Pancreas (tissue), 10 donors: ENCODE results near the gene RPAIN. TPM values are rescaled to one million over a fixed set of nuclear protein-coding genes. Genes with fewer than 3 reads are reported as not detected.

Source experiments
- ATAC-seq, 4 donors: fragments of 200-7000 bp; cut with Tn5 transposase; one replicate each; pipeline versions ENCODE4 v1.8.0 to v1.9.1; 2020; ENCODE audit warnings: mild to moderate bottlenecking in 4 of 4, moderate library complexity in 4 of 4
- DNase-seq, 6 donors: peaks; one replicate each; pipeline ENCODE4 v3.0.0-alpha.2; 2020
- FAIRE-seq: peaks from 2 replicates; lab custom pipeline; 2012; peaks lifted over from hg19 to GRCh38; lab: Jason Lieb, UNC
- H3K27ac ChIP-seq, 4 donors: fragments of 200-600 bp; sonication (generic); 1 replicate in 3 of 4; 2 replicates in 1 of 4; pipeline versions ENCODE4 v1.5.0 to v1.8.0; 2020
- H3K27me3 ChIP-seq, 4 donors: fragments of 200-600 bp; one replicate each; pipeline ENCODE4 v1.8.0; 2021
- H3K36me3 ChIP-seq, 3 donors: fragments of 200-600 bp; sonication (generic) in 1 of 3; one replicate each; pipeline versions ENCODE4 v1.5.0 to v1.8.0; 2020 to 2021
- H3K4me1 ChIP-seq, 3 donors: fragments of 200-600 bp; one replicate each; pipeline ENCODE4 v1.8.0; 2021
- H3K4me3 ChIP-seq, 4 donors: fragments of 200-600 bp; sonication (generic) in 2 of 4; one replicate each; pipeline versions ENCODE4 v1.5.0 to v1.8.0; 2020 to 2021
- H3K9me3 ChIP-seq, 4 donors: fragments of 200-600 bp; one replicate each; pipeline ENCODE4 v1.8.0; 2021
- WGBS, 2 donors: extraction: QIAGEN DNeasy Blood & Tissue Kit; methylation state at CpG; one replicate each; pipeline ENCODE4 v1.1.7; 2013; 5-methylcytosine and 5-hydroxymethylcytosine counted together
- intact Hi-C, 3 donors: fragments of 100-400 bp; cut with DNase I; formaldehyde crosslinking; loops; one replicate each; pipeline versions ENCODE4 v1.11.1 to v1.14.2; 2022
- polyA plus RNA-seq, 2 donors: library from polyadenylated mRNA; stranded (reverse); fragments of 200-250 nt; gene quantifications; one replicate each; pipeline ENCODE4 v1.2.3, GENCODE V29; 2013
- total RNA-seq, 6 donors: library from RNA; stranded (reverse); fragmentation: NEBNext Ultra II Directional in 4 of 6; extraction: Animal tissue kit (Norgen Biotek cat#: 25700) in 4 of 6; gene quantifications; one replicate each; pipeline versions ENCODE4 v1.2.1 to v1.2.4, GENCODE V29; 2021 to 2023
- TF ChIP-seq, protein P1 (sequence below), 4 donors: fragments of 200-600 bp; sonication (generic) in 3 of 4; IDR thresholded peaks; one replicate each; pipeline versions ENCODE4 v1.5.0 to v1.8.0; 2021; ENCODE audit warnings: antibody characterized with exemption in 4 of 4
- donor health status: healthy with polysubstance abuse.
- donor health status: DM: no; HTN: no; CAD: no; lungs with moderate emphysema.
- donor health status: DM: no; HTN: no; CAD: no.
- donor health status: control.
- donor health status: control.
- donor health status: Bipolar disorder and iron deficiency.
- donor health status: DM: yes; HTN: yes; CAD: no.
- donor health status: DM: no; HTN: no; CAD: no.
- donor health status: DM: no; HTN: no; CAD: no.
- donor health status: DM: yes; HTN: yes; CAD: no.

RPAIN gene, protein sequence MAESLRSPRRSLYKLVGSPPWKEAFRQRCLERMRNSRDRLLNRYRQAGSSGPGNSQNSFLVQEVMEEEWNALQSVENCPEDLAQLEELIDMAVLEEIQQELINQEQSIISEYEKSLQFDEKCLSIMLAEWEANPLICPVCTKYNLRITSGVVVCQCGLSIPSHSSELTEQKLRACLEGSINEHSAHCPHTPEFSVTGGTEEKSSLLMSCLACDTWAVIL
- total RNA-seq, result 10 to 100 TPM; 13.3 to 19.7 (median 13.6) TPM
- polyA plus RNA-seq, result 10 to 100 TPM; 23.6 to 39.2 TPM

DNA sequence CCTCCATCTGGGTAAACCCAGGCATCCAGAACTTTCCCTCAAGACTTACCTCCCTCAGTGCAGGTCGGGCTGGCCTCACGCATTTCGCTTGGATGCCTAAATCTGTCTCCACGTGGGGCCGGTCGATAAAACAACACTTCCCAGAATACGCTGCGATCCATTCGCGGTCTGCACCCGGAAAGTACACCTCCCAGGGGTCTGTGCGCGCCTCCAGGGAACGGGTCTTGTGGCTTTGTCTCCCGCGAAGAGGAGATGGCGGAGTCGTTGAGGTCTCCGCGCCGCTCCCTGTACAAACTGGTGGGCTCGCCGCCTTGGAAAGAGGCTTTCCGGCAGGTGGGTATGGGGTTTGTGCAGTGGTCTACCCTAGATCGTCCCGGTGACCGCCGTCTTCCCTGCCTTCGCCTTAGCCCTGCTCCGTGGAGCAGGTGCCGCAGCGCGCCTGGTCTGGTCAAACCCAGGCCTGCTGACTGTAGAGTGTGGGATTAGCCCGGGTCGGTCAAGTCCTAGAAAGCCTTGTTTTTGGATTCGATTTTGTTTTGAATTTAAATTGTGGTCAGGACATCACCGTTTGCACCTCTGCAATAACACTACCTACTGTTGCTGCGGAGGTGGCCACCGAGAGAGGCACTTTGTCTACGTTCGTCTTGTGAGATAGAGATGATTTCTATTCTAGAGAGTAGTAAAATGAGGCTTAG is at the start of gene RPAIN:
Gene RPAIN, plus strand, starts transcription at position 224 of the 695 bp plus-strand sequence. Its CDS starts 29 bp downstream, at position 253.
- intact Hi-C loops, result no loop called here
- TF ChIP-seq, protein P1, sequence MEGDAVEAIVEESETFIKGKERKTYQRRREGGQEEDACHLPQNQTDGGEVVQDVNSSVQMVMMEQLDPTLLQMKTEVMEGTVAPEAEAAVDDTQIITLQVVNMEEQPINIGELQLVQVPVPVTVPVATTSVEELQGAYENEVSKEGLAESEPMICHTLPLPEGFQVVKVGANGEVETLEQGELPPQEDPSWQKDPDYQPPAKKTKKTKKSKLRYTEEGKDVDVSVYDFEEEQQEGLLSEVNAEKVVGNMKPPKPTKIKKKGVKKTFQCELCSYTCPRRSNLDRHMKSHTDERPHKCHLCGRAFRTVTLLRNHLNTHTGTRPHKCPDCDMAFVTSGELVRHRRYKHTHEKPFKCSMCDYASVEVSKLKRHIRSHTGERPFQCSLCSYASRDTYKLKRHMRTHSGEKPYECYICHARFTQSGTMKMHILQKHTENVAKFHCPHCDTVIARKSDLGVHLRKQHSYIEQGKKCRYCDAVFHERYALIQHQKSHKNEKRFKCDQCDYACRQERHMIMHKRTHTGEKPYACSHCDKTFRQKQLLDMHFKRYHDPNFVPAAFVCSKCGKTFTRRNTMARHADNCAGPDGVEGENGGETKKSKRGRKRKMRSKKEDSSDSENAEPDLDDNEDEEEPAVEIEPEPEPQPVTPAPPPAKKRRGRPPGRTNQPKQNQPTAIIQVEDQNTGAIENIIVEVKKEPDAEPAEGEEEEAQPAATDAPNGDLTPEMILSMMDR (IDR thresholded peaks at IDR 0.05), result no peak
- peaks cover 0 to 34% (median 0%) of the 10 kb centered on the region in 3 donors for H3K36me3 ChIP-seq
- FAIRE-seq, result no peak
- H3K4me3 ChIP-seq, result peak within 1 kb of the TSS; percentile 57 to 89 (median 75)
- H3K9me3 ChIP-seq, result no peaks in the 10 kb centered on the region
- peaks cover 0 to 26% (median 11%) of the 10 kb centered on the region in 3 donors for H3K4me1 ChIP-seq
- WGBS, 2 donors, result 0 to 1% methylated on average over 41 of the region's 41 CpGs
- ATAC-seq, result peak; percentile 86 to 91 (median 86)
- no peaks in the 10 kb centered on the region for H3K27me3 ChIP-seq
- DNase-seq, result peak; percentile 83 to 93 (median 86)
- peak within 1 kb of the TSS; percentile 84 to 92 (median 86) for H3K27ac ChIP-seq

DNA sequence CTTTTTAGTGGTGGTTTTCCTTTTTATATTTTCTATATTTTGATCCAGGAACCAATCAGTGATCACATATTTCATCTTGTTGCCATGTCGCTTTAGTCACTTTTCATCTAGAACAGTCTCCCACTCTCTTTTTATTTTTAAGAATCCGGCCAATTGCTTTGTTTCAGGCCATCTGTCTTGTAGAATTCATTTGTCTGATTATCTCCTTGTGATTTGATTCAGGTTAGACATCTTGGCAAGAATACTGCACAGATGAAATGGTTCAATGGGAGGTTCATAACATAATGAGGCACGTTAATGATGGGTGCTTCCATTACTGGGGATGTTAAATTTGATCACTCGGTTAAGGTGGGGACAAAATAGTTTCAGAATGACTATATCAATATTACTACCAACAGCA is 49.6 kb upstream of the RPAIN start:
- DNase-seq (no peak), FAIRE-seq (no peak), ATAC-seq (no peak)
- Histone ChIP-seq H3K27ac (no peak overlapping the region), H3K36me3 (peaks cover 0 to 32% (median 12%) of the 10 kb centered on the region in 3 donors), H3K27me3 (no peaks in the 10 kb centered on the region), H3K9me3 (no peaks in the 10 kb centered on the region), H3K4me1 (no peaks in the 10 kb centered on the region), H3K4me3 (no peak overlapping the region)
- TF ChIP-seq, protein P1 (IDR thresholded peaks at IDR 0.05), result no peak
- WGBS, 2 donors, result 96 to 100% methylated on average over 4 of the region's 4 CpGs
- intact Hi-C loops, result no loop called here

DNA sequence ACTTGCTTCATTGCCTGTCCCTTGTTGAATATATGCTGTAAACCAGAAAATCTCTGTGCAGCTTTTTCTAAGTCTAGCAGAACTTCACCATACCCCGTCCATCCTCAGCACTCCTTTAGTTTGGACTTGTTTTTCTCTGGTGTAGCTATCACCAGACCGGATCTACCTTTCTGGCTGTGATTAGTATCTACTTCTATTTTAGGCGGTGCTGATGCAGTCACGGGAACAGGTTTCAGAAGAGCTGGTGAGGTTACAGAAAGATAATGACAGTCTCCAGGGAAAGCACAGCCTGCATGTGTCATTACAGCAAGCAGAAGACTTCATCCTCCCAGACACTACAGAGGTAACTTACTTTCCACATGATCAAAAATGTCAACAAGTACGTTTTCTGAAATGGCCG is 46.9 kb upstream of the RPAIN start:
- TF ChIP-seq, protein P1 (IDR thresholded peaks at IDR 0.05), result no peak
- DNase-seq, result no peak
- intact Hi-C loops, result no loop called here
- no peak for FAIRE-seq
- no peaks in the 10 kb centered on the region for H3K9me3 ChIP-seq
- ATAC-seq, result peak in 3 of 4 donors; percentile 32 to 74 (median 68)
- no peak overlapping the region for H3K4me3 ChIP-seq
- peaks cover 0 to 43% (median 17%) of the 10 kb centered on the region in 3 donors for H3K36me3 ChIP-seq
- H3K27ac ChIP-seq, result no peak overlapping the region
- no peaks in the 10 kb centered on the region for H3K27me3 ChIP-seq
- WGBS, 2 donors, result 75 to 78% methylated on average over 6 of the region's 6 CpGs
- H3K4me1 ChIP-seq, result no peaks in the 10 kb centered on the region

DNA sequence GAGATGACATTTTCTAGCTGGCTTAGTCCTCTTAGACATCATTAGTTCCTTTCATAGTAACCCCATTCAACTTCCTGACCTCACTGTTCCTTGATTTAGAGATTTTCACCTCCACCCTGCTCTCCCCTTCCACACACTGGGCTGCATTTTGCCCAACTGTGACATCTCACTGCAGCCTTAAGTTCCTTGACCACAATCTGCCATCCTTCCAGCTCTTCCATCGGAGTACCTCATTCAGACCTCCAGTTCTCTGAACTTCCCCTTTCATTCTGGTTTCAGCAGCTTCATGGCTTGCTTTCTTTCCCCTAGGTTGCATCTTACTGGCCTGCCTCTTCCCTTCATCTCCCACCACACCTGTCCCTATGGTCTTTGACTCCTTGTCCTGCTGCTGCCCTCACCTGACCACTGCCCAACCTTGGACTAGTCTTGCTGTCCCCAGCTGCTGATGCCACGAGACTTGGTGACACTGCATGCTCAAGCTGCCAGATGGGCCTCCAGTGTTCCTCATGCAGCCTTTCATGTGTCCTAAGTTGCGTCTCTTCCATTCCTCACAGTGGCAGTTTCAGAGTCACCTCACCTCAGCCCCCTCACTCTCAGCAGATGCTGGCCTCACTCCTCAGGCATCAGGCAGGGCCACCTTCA is 41.3 kb upstream of the RPAIN start:
- no peak overlapping the region for H3K27ac ChIP-seq
- ATAC-seq (peak in 1 of 4 donors; percentile 7), DNase-seq (no peak), FAIRE-seq (no peak)
- intact Hi-C loops, result no loop called here
- 92 to 93% methylated on average over 3 of the region's 3 CpGs for WGBS, 2 donors
- TF ChIP-seq, protein P1 (IDR thresholded peaks at IDR 0.05), result no peak
- peaks cover 0 to 64% (median 24%) of the 10 kb centered on the region in 3 donors for H3K36me3 ChIP-seq
- H3K4me1 ChIP-seq, result no peaks in the 10 kb centered on the region
- H3K9me3 ChIP-seq, result no peaks in the 10 kb centered on the region
- no peaks in the 10 kb centered on the region for H3K27me3 ChIP-seq
- no peak overlapping the region for H3K4me3 ChIP-seq
